Activated naive CD4-positive, alpha-beta T cell treated with anti-CD3 and anti-CD28 coated beads, Interleukin-2, amount 50 U/mL, for 24 hours (primary cell): ENCODE data around the gene MYOF.
A peak's percentile ranks its signal among the peaks of the same experiment; 100 is the strongest.
"Not testable (repeated sequence)": the region's sequence is repeated elsewhere in the genome, so short reads cannot be mapped to it uniquely, and the experiment has no call there.

Experiments
- H3K27ac Mint-ChIP-seq: one replicate; pipeline ENCODE4 v1.8.0; 2021; ENCODE audit warnings: mild to moderate bottlenecking, mixed read lengths
- H3K27me3 Mint-ChIP-seq: one replicate; pipeline ENCODE4 v1.8.0; 2021; ENCODE audit warnings: mixed read lengths
- H3K36me3 Mint-ChIP-seq: one replicate; pipeline ENCODE4 v1.8.0; 2021; ENCODE audit warnings: mixed read lengths
- H3K4me1 Mint-ChIP-seq: one replicate; pipeline ENCODE4 v1.8.0; 2021; ENCODE audit warnings: mixed read lengths
- H3K4me3 Mint-ChIP-seq: one replicate; pipeline ENCODE4 v1.8.0; 2021; ENCODE audit warnings: mild to moderate bottlenecking, mixed read lengths
- H3K9me3 Mint-ChIP-seq: one replicate; pipeline ENCODE4 v1.8.0; 2021; ENCODE audit warnings: mixed read lengths

MYOF gene

GRCh38 chr10:93342366-93342765 is 139.8 kb downstream of the MYOF start:
- H3K36me3 Mint-ChIP-seq, result no peaks in the 10 kb centered on the region
- no peak overlapping the region for H3K27ac Mint-ChIP-seq
- peaks cover 3% of the 10 kb centered on the region for H3K4me1 Mint-ChIP-seq
- H3K4me3 Mint-ChIP-seq, result no peak overlapping the region
- no peaks in the 10 kb centered on the region for H3K9me3 Mint-ChIP-seq
- peaks cover 1% of the 10 kb centered on the region for H3K27me3 Mint-ChIP-seq

- Mint-ChIP-seq H3K27me3 (peaks cover 1% of the 10 kb centered on the region), H3K36me3 (no peaks in the 10 kb centered on the region), H3K4me3 (no peak overlapping the region), H3K9me3 (no peaks in the 10 kb centered on the region), H3K4me1 (no peaks in the 10 kb centered on the region), H3K27ac (no peak overlapping the region)
Observed at GRCh38 chr10:93337309-93337721, 144.8 kb downstream of the MYOF start.

DNA sequence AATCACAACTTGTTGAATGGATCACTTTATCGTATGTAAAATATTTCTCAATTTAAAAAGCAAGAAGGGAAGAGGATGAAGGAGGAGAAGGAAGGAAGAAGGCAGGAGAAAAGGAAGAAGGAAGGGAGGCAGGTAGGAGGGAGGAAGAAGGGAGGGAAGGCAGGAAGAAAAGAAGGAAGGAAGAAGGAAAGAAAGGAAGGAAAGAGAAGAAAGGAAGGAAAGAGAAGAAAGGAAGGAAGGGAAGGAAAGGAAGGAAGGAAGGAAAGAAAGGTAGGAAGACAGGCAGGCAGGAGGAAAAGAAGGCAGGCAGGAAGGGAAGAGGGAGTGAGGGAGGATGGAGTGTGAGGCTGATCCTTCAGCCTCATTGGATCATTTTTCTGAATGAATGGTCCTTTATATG is 145.5 kb downstream of the MYOF start:
- Mint-ChIP-seq H3K4me3 (no peak overlapping the region), H3K4me1 (no peaks in the 10 kb centered on the region), H3K36me3 (no peaks in the 10 kb centered on the region), H3K27ac (no peak overlapping the region), H3K27me3 (peaks cover 1% of the 10 kb centered on the region), H3K9me3 (no peaks in the 10 kb centered on the region)

- no peaks in the 10 kb centered on the region for H3K9me3 Mint-ChIP-seq
- peaks cover 1% of the 10 kb centered on the region for H3K27me3 Mint-ChIP-seq
- H3K4me1 Mint-ChIP-seq, result no peaks in the 10 kb centered on the region
- no peak overlapping the region for H3K4me3 Mint-ChIP-seq
- H3K36me3 Mint-ChIP-seq, result no peaks in the 10 kb centered on the region
- H3K27ac Mint-ChIP-seq, result no peak overlapping the region
Observed at GRCh38 chr10:93336110-93336509, 146.0 kb downstream of the MYOF start.

- H3K27ac Mint-ChIP-seq, result no peak overlapping the region
- no peaks in the 10 kb centered on the region for H3K36me3 Mint-ChIP-seq
- H3K4me3 Mint-ChIP-seq, result no peak overlapping the region
- no peaks in the 10 kb centered on the region for H3K9me3 Mint-ChIP-seq
- no peaks in the 10 kb centered on the region for H3K4me1 Mint-ChIP-seq
- H3K27me3 Mint-ChIP-seq, result peaks cover 1% of the 10 kb centered on the region
Observed at GRCh38 chr10:93334901-93335327, 147.2 kb downstream of the MYOF start.

GRCh38 chr10:93334181-93334580 is 148.0 kb downstream of the MYOF start:
- H3K4me1 Mint-ChIP-seq, result no peaks in the 10 kb centered on the region
- peak overlapping the region; percentile 26 for H3K27ac Mint-ChIP-seq
- H3K9me3 Mint-ChIP-seq, result no peaks in the 10 kb centered on the region
- no peaks in the 10 kb centered on the region for H3K36me3 Mint-ChIP-seq
- no peak overlapping the region for H3K4me3 Mint-ChIP-seq
- H3K27me3 Mint-ChIP-seq, result peaks cover 1% of the 10 kb centered on the region

GRCh38 chr10:93333278-93333978 is 148.7 kb downstream of the MYOF start:
- Mint-ChIP-seq H3K27me3 (no peaks in the 10 kb centered on the region), H3K27ac (no peak overlapping the region), H3K36me3 (no peaks in the 10 kb centered on the region), H3K4me3 (no peak overlapping the region), H3K4me1 (no peaks in the 10 kb centered on the region), H3K9me3 (no peaks in the 10 kb centered on the region)

GRCh38 chr10:93330824-93331223 is 151.3 kb downstream of the MYOF start:
- Mint-ChIP-seq H3K9me3 (no peaks in the 10 kb centered on the region), H3K4me3 (no peak overlapping the region), H3K27me3 (no peaks in the 10 kb centered on the region), H3K4me1 (no peaks in the 10 kb centered on the region), H3K36me3 (no peaks in the 10 kb centered on the region), H3K27ac (no peak overlapping the region)

GRCh38 chr10:93319896-93320295 is 162.2 kb downstream of the MYOF start:
- no peaks in the 10 kb centered on the region for H3K9me3 Mint-ChIP-seq
- H3K36me3 Mint-ChIP-seq, result no peaks in the 10 kb centered on the region
- H3K27ac Mint-ChIP-seq, result no peak overlapping the region
- H3K27me3 Mint-ChIP-seq, result peaks cover 2% of the 10 kb centered on the region
- no peak overlapping the region for H3K4me3 Mint-ChIP-seq
- H3K4me1 Mint-ChIP-seq, result no peaks in the 10 kb centered on the region

DNA sequence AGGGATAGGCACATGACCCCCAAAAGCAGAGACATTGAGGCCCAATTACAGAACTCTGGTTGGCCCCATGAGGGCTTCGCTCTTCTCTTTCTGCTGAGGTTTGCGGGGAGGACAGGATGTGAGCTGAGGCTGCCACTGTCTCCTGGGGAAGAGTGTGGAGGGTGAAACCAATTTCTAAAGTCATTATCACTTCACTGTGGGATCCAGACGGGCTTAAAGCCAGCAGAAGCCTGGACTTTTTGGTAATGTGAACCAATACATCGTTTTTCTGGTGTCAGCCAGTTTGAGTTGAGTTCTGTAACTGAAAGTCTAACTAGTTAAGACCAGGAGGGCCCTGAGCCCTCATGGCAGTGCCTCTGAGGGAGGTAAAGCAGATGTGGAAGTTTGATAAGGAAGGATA is 163.0 kb downstream of the MYOF start:
- Mint-ChIP-seq H3K4me1 (no peaks in the 10 kb centered on the region), H3K4me3 (no peak overlapping the region), H3K27me3 (peaks cover 2% of the 10 kb centered on the region), H3K9me3 (no peaks in the 10 kb centered on the region), H3K27ac (no peak overlapping the region), H3K36me3 (no peaks in the 10 kb centered on the region)

- Mint-ChIP-seq H3K27ac (no peak overlapping the region), H3K4me1 (no peaks in the 10 kb centered on the region), H3K9me3 (no peaks in the 10 kb centered on the region), H3K27me3 (peaks cover 4% of the 10 kb centered on the region), H3K4me3 (no peak overlapping the region), H3K36me3 (no peaks in the 10 kb centered on the region)
Observed at GRCh38 chr10:93315246-93315645, 166.9 kb downstream of the MYOF start.

DNA sequence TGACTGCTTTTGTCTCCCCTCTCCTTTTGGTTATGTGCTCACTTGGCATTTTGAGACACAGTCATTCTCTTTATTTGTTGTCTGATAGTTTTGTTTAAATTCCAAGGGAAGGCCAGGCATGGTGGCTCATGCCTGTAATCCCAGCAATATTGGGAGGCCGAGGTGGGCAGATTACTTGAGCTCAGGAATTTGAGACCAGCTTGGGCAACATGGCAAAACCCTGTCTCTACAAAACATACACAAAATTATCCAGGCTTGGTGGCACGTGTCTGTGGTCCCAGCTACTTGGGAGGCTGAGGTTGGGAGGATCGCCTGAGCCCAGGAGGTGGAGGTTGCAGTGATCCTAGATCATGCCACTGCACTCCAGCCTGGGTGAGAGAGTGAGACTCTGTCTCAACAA is 167.5 kb downstream of the MYOF start:
- H3K27ac Mint-ChIP-seq, H3K36me3 Mint-ChIP-seq, H3K27me3 Mint-ChIP-seq, H3K4me3 Mint-ChIP-seq, H3K9me3 Mint-ChIP-seq, H3K4me1 Mint-ChIP-seq: not testable (repeated sequence)

DNA sequence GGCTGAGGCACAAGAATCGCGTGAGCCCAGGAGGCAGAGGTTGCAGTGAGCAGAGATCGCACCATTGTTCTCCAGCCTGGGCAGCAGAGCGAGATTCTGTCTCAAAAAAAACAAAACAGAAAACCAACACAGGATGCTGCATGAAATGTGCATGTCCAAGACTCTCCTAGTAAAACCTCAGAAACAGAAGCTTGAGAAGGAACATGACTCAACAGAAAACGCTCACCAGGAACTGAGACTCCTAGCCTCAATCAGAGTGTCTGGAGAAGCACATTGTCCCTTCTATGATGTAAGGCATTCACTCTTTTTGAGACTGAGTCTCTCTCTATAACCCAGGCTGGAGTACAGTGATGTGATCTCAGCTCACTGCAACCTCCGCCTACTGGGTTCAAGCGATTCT is 168.3 kb downstream of the MYOF start:
- no peak overlapping the region for H3K4me3 Mint-ChIP-seq

DNA sequence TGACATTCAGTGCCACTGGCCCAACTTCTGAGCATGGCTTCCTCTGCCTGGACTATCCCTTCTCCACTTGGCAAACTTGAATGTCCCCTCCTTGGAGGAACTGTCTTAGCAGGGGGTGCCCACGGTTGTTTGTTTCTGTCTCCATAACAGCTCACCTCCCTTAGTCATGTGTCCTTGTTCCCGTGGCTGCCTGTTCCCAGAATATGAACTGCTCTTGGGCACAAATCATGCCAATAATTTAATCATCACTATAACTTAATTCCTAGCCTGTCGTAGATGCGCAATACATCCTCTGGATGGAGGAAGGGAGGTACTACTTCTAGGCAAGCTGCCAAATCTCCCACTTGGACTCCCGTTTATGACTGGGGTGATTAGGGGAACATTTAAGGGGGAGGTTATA is 173.1 kb downstream of the MYOF start:
- Mint-ChIP-seq H3K27me3 (peaks cover 2% of the 10 kb centered on the region), H3K27ac (no peak overlapping the region), H3K4me3 (no peak overlapping the region), H3K36me3 (no peaks in the 10 kb centered on the region), H3K4me1 (no peaks in the 10 kb centered on the region), H3K9me3 (no peaks in the 10 kb centered on the region)

More for the DNA sequence above, 168.3 kb downstream of the MYOF start:
- no peaks in the 10 kb centered on the region for H3K4me1 Mint-ChIP-seq
- H3K36me3 Mint-ChIP-seq, result no peaks in the 10 kb centered on the region
- peaks cover 4% of the 10 kb centered on the region for H3K27me3 Mint-ChIP-seq
- H3K27ac Mint-ChIP-seq, result no peak overlapping the region
- H3K9me3 Mint-ChIP-seq, result no peaks in the 10 kb centered on the region

- Mint-ChIP-seq H3K27me3 (no peaks in the 10 kb centered on the region), H3K27ac (no peak overlapping the region), H3K9me3 (no peaks in the 10 kb centered on the region), H3K4me1 (no peaks in the 10 kb centered on the region), H3K4me3 (no peak overlapping the region), H3K36me3 (no peaks in the 10 kb centered on the region)
Observed at GRCh38 chr10:93305122-93305521, 177.0 kb downstream of the MYOF start.

DNA sequence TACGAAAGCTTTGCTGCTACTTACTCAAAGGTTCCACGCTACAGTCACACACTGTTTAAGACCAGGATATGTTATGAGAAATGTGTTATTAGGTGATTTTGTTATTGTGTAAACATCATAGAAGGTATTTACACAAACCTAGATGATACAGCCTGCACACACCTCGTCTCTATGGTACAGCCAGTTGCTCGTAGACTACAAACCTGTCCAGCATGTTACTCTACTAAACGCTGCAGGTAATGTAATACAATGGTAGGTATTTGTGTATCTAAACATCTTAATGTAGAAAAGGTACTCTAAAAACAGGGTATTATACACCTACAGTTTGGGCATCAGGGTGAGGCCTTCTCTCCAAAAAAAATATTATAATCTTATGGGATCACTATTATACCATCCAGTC is 181.2 kb downstream of the MYOF start:
- H3K4me1 Mint-ChIP-seq, result no peaks in the 10 kb centered on the region
- H3K9me3 Mint-ChIP-seq, result no peaks in the 10 kb centered on the region
- H3K36me3 Mint-ChIP-seq, result no peaks in the 10 kb centered on the region
- no peak overlapping the region for H3K4me3 Mint-ChIP-seq
- no peak overlapping the region for H3K27ac Mint-ChIP-seq
- H3K27me3 Mint-ChIP-seq, result no peaks in the 10 kb centered on the region

DNA sequence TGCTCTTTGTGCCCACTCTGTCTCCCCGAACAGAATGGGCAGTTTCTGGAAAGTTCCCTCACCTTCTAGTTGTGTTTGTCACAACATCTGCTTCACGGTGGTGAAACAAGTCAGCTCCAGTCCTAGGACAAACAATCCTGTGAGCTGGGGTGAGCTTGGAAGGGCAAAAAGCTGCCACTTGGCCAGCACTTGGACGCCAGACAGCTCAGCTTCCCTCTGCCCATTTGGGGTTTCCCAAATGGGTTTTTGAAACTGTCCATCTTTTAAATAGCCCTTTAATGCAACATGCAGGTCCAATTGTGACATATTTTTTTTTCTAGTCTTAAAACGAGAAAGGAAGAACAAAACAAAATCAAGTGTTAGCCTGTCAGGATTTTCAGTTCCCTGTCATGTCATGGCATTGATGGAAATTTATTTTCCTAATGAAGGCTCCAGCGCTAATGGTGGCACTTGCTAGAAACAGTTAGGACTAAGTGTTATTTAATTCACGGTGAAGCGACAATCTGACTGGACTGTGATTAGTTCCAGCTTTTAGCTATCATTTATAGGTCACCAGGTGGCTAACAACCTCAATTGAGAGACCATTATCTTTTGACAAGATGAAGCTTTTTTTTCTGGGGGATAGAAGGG is 181.7 kb downstream of the MYOF start:
- no peaks in the 10 kb centered on the region for H3K4me1 Mint-ChIP-seq
- H3K27me3 Mint-ChIP-seq, result no peaks in the 10 kb centered on the region
- no peaks in the 10 kb centered on the region for H3K36me3 Mint-ChIP-seq
- no peaks in the 10 kb centered on the region for H3K9me3 Mint-ChIP-seq
- H3K27ac Mint-ChIP-seq, result no peak overlapping the region
- no peak overlapping the region for H3K4me3 Mint-ChIP-seq
